ENCODE measurements around the gene NVL.

DNA sequence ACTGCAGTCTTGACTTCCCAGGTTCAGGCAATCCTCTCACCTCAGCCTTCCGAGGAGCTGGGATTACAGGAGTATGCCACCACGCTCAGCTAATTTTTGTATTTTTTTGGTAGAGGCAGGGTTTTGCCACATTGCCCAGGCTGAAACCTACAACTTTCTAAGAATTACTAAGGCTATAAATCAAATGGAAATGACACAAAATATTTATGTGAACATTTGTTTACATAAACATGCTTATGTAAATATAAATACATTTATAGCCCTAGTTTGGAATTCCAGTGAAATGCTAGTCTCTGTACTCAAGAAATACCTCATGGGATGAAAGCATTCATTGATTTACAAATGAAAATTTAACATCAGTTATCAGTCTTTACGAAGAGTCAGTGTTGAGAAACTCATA lies 47.8 kb downstream of the NVL start:
- TF ChIP-seq, protein P1, sequence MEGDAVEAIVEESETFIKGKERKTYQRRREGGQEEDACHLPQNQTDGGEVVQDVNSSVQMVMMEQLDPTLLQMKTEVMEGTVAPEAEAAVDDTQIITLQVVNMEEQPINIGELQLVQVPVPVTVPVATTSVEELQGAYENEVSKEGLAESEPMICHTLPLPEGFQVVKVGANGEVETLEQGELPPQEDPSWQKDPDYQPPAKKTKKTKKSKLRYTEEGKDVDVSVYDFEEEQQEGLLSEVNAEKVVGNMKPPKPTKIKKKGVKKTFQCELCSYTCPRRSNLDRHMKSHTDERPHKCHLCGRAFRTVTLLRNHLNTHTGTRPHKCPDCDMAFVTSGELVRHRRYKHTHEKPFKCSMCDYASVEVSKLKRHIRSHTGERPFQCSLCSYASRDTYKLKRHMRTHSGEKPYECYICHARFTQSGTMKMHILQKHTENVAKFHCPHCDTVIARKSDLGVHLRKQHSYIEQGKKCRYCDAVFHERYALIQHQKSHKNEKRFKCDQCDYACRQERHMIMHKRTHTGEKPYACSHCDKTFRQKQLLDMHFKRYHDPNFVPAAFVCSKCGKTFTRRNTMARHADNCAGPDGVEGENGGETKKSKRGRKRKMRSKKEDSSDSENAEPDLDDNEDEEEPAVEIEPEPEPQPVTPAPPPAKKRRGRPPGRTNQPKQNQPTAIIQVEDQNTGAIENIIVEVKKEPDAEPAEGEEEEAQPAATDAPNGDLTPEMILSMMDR (conservative IDR thresholded peaks at IDR 0.05; ENCODE audit: low read length), result no peak
- no peak for TF ChIP-seq EZH2phosphoT487 (IDR thresholded peaks at IDR 0.05; ENCODE audit: borderline replicate concordance)

Data from Loucy (cell line).